ENCODE results near the gene HBE1.
"Not testable (repeated sequence)": the region's sequence is repeated elsewhere in the genome, so short reads cannot be mapped to it uniquely, and the experiment has no call there.

The HBE1 gene

GRCh38 chr11:5269715-5270147, at the start of gene HBE1:
Gene HBE1 (minus strand): TSS chr11:5269945. CDS start chr11:5269890, 55 bp downstream.
- Mint-ChIP-seq H3K36me3 (no peaks in the 10 kb centered on the region), H3K4me1 (no peaks in the 10 kb centered on the region), H3K27ac (no peak within 1 kb of the TSS), H3K27me3 (no peaks in the 10 kb centered on the region), H3K9me3 (no peaks in the 10 kb centered on the region), H3K4me3 (no peak within 1 kb of the TSS)
- CTCF ChIA-PET, result interaction anchor here (0.9 kb wide), 1 partner anchor 9 kb away, joined by 3 read pairs; no protein-coding TSS in a partner anchor
- DNase-seq, result no peak

GRCh38 chr11:5317292-5317691, 47.5 kb upstream of the HBE1 start:
- H3K27me3 Mint-ChIP-seq, result no peaks in the 10 kb centered on the region
- H3K36me3 Mint-ChIP-seq, result no peaks in the 10 kb centered on the region
- CTCF ChIA-PET, result no interaction called here
- H3K4me1 Mint-ChIP-seq, result no peaks in the 10 kb centered on the region
- H3K4me3 Mint-ChIP-seq, result no peak overlapping the region
- no peak for DNase-seq
- peaks cover 2% of the 10 kb centered on the region for H3K9me3 Mint-ChIP-seq
- no peak overlapping the region for H3K27ac Mint-ChIP-seq

- CTCF ChIA-PET, DNase-seq, H3K9me3 Mint-ChIP-seq, H3K27me3 Mint-ChIP-seq, H3K4me3 Mint-ChIP-seq, H3K36me3 Mint-ChIP-seq, H3K4me1 Mint-ChIP-seq, H3K27ac Mint-ChIP-seq: not testable (repeated sequence)
Measured at GRCh38 chr11:5313326-5314023, 43.7 kb upstream of the HBE1 start.

DNA sequence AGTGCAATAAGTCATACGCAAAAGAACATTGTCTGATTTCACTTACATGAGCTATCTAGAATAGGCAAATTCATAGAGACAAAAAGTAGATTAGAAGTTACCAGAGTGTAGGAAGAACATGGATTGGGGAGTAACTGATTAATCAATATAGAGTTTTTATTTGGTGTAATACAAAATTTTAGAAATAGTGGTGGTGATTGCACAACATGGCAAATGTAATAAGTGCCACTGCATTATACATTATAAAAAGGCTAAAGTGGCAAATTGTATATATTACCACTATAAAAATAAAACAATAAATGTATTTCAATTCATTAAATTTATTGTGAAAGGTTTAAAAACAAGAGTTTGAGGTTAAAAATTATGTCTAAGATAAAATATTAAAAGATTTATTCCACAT, 40.7 kb upstream of the HBE1 start:
- Mint-ChIP-seq H3K27ac (no peak overlapping the region), H3K36me3 (no peaks in the 10 kb centered on the region), H3K4me3 (no peak overlapping the region), H3K9me3 (peaks cover 2% of the 10 kb centered on the region), H3K4me1 (no peaks in the 10 kb centered on the region), H3K27me3 (no peaks in the 10 kb centered on the region)
- DNase-seq, result no peak
- CTCF ChIA-PET, result no interaction called here

GRCh38 chr11:5307256-5308019, 37.7 kb upstream of the HBE1 start:
- Mint-ChIP-seq H3K27ac (no peak overlapping the region), H3K36me3 (no peaks in the 10 kb centered on the region), H3K9me3 (no peaks in the 10 kb centered on the region), H3K27me3 (no peaks in the 10 kb centered on the region), H3K4me1 (no peaks in the 10 kb centered on the region), H3K4me3 (no peak overlapping the region)
- CTCF ChIA-PET, result no interaction called here
- DNase-seq, result no peak

DNA sequence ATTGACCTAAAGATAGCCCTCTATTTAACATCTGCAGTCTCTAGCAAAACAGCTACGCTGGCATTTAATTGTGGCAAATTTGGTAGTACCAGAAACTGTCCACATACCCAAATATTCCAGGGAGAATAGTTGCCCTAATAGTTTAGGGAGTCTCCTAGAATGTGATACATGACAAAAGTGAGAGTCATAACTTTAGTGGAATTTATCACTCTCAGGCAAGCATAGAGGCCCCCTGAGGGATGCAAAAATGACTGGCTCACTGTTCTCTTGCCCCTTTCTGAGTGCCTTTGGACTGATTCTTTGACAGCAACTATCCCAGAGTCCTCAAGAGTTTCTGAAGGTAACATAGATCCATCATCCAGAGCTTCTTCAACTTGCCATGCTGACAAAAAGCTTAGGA, 34.3 kb upstream of the HBE1 start:
- Mint-ChIP-seq H3K27ac (no peak overlapping the region), H3K4me3 (no peak overlapping the region), H3K4me1 (no peaks in the 10 kb centered on the region), H3K27me3 (no peaks in the 10 kb centered on the region), H3K9me3 (no peaks in the 10 kb centered on the region), H3K36me3 (no peaks in the 10 kb centered on the region)
- no peak for DNase-seq
- CTCF ChIA-PET, result no interaction called here

- no peaks in the 10 kb centered on the region for H3K4me1 Mint-ChIP-seq
- no peaks in the 10 kb centered on the region for H3K9me3 Mint-ChIP-seq
- no peak for DNase-seq
- no peaks in the 10 kb centered on the region for H3K36me3 Mint-ChIP-seq
- no peak overlapping the region for H3K4me3 Mint-ChIP-seq
- H3K27me3 Mint-ChIP-seq, result no peaks in the 10 kb centered on the region
- CTCF ChIA-PET, result no interaction called here
- no peak overlapping the region for H3K27ac Mint-ChIP-seq
Measured at GRCh38 chr11:5303626-5304025, 33.9 kb upstream of the HBE1 start.

- Mint-ChIP-seq H3K9me3 (no peaks in the 10 kb centered on the region), H3K27ac (no peak within 1 kb of the TSS), H3K4me3 (no peak within 1 kb of the TSS), H3K27me3 (no peaks in the 10 kb centered on the region), H3K4me1 (no peaks in the 10 kb centered on the region), H3K36me3 (no peaks in the 10 kb centered on the region)
- DNase-seq, result no peak
- CTCF ChIA-PET, result no interaction called here
Measured at GRCh38 chr11:5301846-5302245, 32.1 kb upstream of the HBE1 start, which contains the start of gene OR51B4. Gene OR51B4 (minus strand): TSS chr11:5301946. CDS start chr11:5301946, 0 bp downstream.

DNA sequence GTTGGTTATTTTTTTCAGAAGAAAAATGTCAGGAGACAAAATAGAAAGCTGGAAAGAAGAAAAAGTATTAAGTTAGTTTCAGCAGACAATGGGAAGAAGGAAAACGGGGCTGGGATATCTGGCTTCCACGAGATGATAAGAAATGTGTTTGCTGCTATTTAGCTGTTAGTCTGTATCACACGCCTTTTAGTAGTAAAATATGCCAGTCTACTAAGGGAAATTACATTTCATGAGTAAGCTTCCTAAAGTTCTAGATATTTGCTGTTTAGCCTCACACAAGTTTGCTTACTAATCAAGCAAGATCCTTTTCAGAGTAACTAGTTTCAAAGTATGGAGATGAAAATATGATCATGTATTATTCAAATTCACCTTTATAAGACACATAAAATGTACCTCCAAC, 30.5 kb upstream of the HBE1 start:
- Mint-ChIP-seq H3K4me3 (no peak overlapping the region), H3K9me3 (no peaks in the 10 kb centered on the region), H3K27me3 (no peaks in the 10 kb centered on the region), H3K4me1 (no peaks in the 10 kb centered on the region), H3K27ac (no peak overlapping the region), H3K36me3 (no peaks in the 10 kb centered on the region)
- DNase-seq, result no peak
- CTCF ChIA-PET, result interaction anchor here (1.5 kb wide), 1 partner anchor 25 kb away, joined by 3 read pairs; no protein-coding TSS in a partner anchor

- Mint-ChIP-seq H3K4me1 (no peaks in the 10 kb centered on the region), H3K36me3 (no peaks in the 10 kb centered on the region), H3K4me3 (no peak overlapping the region), H3K9me3 (no peaks in the 10 kb centered on the region), H3K27me3 (no peaks in the 10 kb centered on the region), H3K27ac (no peak overlapping the region)
- DNase-seq, result no peak
- CTCF ChIA-PET, result no interaction called here
Measured at GRCh38 chr11:5298451-5298850, 28.7 kb upstream of the HBE1 start.

DNA sequence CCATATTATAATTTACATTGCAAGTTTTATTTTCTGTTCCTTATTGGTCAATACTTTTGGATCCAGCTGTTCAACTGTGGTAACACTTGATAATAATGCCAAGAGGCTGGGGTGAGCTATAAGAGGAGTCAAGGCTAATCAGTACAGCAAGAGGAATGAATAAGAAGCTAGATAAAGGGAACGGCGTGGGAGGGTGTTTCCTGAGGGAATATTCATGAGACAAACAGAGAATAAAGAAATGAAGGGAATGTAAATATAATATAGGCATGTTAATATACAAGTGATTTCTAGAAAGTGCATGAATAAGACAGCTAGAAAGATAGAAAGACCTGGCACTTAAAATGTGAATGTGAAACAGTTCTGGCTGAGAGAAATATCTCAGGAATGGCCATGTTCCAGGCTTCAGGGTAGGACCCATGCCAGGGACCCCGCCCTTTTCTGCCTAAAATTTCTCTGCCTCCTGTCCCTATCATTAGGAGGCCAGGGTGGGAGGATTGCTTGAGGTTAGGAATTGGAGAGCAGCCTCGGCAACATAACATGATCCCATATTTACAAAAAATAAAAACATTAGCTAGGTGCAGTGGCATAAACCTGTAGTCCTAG, 28.1 kb upstream of the HBE1 start:
- no peak overlapping the region for H3K4me3 Mint-ChIP-seq
- CTCF ChIA-PET, result interaction anchor here (0.6 kb wide), 1 partner anchor 82 kb away, joined by 3 read pairs; no protein-coding TSS in a partner anchor
- no peak overlapping the region for H3K27ac Mint-ChIP-seq
- H3K36me3 Mint-ChIP-seq, result no peaks in the 10 kb centered on the region
- H3K9me3 Mint-ChIP-seq, result no peaks in the 10 kb centered on the region
- DNase-seq, result no peak
- no peaks in the 10 kb centered on the region for H3K4me1 Mint-ChIP-seq
- no peaks in the 10 kb centered on the region for H3K27me3 Mint-ChIP-seq

GRCh38 chr11:5294342-5294995, 24.7 kb upstream of the HBE1 start:
- H3K4me3 Mint-ChIP-seq, H3K36me3 Mint-ChIP-seq, DNase-seq, CTCF ChIA-PET, H3K9me3 Mint-ChIP-seq, H3K4me1 Mint-ChIP-seq, H3K27ac Mint-ChIP-seq, H3K27me3 Mint-ChIP-seq: not testable (repeated sequence)

- DNase-seq, result no peak
- no peak overlapping the region for H3K27ac Mint-ChIP-seq
- no peaks in the 10 kb centered on the region for H3K27me3 Mint-ChIP-seq
- H3K4me1 Mint-ChIP-seq, result no peaks in the 10 kb centered on the region
- no peaks in the 10 kb centered on the region for H3K36me3 Mint-ChIP-seq
- H3K4me3 Mint-ChIP-seq, result no peak overlapping the region
- no peaks in the 10 kb centered on the region for H3K9me3 Mint-ChIP-seq
- CTCF ChIA-PET, result no interaction called here
Measured at GRCh38 chr11:5293028-5293427, 23.3 kb upstream of the HBE1 start.

DNA sequence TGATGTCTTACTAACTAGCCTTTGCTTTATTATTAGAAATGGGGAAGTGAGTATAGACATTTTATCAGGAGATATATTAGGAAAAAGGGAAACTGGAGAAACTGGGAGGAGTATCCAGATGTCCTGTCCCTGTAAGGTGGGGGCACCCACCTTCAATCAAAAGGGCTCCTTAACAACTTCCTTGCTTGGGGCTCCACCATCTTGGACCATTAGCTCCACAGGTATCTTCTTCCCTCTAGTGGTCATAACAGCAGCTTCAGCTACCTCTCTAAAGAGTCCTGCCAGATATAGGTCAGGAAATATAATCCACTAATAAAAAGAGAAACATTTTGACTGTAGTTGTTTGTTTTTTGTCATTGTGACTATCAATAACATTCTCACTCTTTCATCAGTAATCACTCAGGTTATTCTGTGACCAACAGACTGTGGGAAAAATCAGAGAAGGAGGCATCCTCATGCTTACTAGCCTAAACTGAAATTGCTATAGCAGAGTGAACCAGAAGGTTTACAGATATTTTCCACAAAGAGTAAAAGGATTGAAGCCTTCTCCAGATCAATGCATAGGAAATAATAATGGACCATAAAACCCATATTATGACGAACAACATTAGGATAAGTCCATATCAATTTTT, 21.6 kb upstream of the HBE1 start:
- no peaks in the 10 kb centered on the region for H3K9me3 Mint-ChIP-seq
- H3K4me3 Mint-ChIP-seq, result no peak overlapping the region
- H3K27ac Mint-ChIP-seq, result no peak overlapping the region
- no peaks in the 10 kb centered on the region for H3K4me1 Mint-ChIP-seq
- H3K36me3 Mint-ChIP-seq, result no peaks in the 10 kb centered on the region
- CTCF ChIA-PET, result interaction anchor here (1.0 to 1.4 kb wide), 2 partner anchors 166 to 172 kb away, joined by 3 to 6 read pairs; no protein-coding TSS in a partner anchor
- no peak for DNase-seq
- no peaks in the 10 kb centered on the region for H3K27me3 Mint-ChIP-seq

Measured in activated naive CD4-positive, alpha-beta T cell treated with anti-CD3 and anti-CD28 coated beads, Interleukin-2, amount 10 ng/mL, durations not matched to agents 7 days and 5 days (primary cell).